Retinal pigment epithelial cell (primary cell): ENCODE measurements around the gene BCL2.
A peak's percentile ranks its signal among the peaks of the same experiment; 100 is the strongest.
"Not testable (repeated sequence)": the region's sequence is repeated elsewhere in the genome, so short reads cannot be mapped to it uniquely, and the experiment has no call there.

Source experiments
- DNase-seq: peaks from one replicate; pipeline ENCODE4 v3.0.0-alpha.2; 2010; ENCODE audit warnings: low read depth
- H3K4me3 ChIP-seq: 2 replicates; pipeline ENCODE4 v1.5.1; 2011; ENCODE audit warnings: mild to moderate bottlenecking, low read length, control low read depth, moderate library complexity
- CTCF ChIP-seq: conservative IDR thresholded peaks from 2 replicates; pipeline ENCODE4 v1.5.1; 2011; ENCODE audit warnings: low read depth, low read length, control low read depth, inconsistent platforms

Gene BCL2

DNA sequence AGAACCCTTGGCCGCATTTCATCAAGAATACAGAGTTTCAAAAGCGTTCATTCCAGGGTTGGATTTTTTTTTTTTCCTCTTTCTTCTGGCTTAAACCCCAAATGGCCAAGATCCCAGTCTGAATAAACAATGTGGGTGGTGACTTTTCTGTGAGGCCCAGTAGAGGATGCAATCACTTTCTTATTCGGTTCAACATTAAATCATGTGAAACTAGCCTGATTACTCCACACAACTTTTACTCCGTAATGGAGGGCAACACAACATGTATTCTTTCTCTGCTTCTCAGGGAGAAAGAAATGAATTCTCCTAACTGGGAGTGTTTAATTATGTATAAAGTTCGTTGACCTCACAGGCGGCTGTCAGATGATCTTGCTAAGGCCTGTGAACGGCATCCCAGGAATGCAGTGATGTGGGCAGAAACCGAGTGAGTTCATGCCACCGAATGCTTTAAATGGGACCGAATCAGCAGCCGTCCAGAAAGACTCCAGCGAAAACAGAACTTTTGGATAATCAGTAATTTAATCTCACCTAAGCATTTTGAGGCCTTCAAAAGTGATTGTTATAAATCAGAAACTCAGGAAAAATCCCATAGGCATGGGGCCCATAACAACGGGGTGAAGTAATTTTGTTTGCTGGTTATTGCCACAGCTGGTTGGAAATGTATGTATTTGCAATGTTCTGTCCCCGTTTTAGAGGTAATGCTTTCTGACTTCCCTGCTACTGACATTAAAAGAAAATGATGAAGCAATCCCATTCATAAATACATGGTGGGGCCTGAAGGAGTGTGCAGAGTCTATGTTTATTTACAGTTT is 81.5 kb downstream of the BCL2 start:
- H3K4me3 ChIP-seq: peak overlapping the region; percentile 13
- DNase-seq: peak; percentile 98
- no peak for TF ChIP-seq CTCF

DNA sequence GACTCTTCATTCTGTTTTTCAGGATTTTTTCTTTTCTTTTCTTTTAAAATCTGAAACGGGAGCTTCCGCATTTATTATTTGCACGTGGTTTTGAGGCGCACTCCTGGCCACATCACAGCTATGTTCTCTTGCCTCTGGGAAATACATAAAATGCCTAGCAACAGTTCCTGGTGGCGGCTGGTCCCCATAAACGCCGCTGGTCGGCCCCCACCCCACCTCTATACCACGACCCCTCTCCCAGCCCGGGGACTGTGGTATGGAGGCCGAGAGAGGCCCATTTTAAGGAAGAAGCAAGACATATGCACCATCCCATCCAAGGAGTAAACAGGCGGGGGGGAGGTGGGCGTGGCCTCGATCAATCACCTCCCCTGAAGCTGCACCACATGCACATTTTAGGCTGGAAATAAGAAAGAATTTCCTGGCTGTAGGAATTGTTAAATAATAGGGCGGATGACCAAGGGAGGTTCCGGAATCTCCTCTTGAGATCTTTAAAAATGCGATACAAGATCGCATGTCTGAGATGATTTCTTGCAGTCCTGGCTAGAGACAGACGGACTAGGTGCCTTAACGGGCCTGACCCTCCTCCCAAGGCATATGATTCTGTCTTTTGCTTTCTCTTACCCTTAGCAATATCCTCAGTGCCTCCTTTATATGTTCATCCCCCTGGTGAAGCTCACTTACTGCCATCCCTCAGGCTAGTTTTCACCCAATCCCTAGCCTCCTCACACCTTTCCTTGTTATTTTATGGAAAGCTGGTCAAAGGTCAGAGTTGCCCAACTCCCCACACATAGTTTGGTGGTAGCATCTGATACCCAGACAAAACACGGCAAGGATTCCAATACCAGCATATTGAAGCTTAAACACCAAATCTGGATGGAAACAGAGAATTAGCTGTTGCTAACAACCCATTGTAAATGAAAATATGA is 82.4 kb downstream of the BCL2 start:
- H3K4me3 ChIP-seq: peak overlapping the region; percentile 14
- DNase-seq: peak; percentile 48
- TF ChIP-seq CTCF: no peak

- no peak for TF ChIP-seq CTCF
- DNase-seq: no peak
- H3K4me3 ChIP-seq: no peak overlapping the region
These were observed 83.2 kb downstream of the BCL2 start for GRCh38 chr18:63236406-63236805.

GRCh38 chr18:63235920-63236319 is 83.6 kb downstream of the BCL2 start:
- DNase-seq, H3K4me3 ChIP-seq: not testable (repeated sequence)

- TF ChIP-seq CTCF: no peak
- no peak overlapping the region for H3K4me3 ChIP-seq
- DNase-seq: no peak
These were observed 84.7 kb downstream of the BCL2 start for GRCh38 chr18:63234841-63235240.

DNA sequence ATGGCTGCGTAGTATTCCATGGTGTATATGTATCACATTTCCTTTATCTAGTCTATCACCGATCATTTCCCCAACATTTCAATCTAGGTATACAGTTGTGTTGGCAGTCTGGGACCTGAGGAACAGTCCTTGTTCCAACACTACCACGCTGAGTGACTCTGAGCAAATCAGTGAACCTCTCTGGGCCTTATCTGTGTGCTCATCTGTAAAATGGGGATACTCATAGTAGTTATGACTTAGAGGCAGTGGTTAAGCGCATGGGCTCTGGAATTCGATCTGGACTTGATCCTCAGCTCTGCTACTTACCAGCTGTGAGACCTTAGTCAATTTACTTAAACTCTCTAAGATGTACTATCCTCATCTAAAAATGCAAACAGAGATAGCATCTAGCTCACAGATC is 85.1 kb downstream of the BCL2 start:
- no peak for TF ChIP-seq CTCF
- DNase-seq: no peak
- no peak overlapping the region for H3K4me3 ChIP-seq

DNA sequence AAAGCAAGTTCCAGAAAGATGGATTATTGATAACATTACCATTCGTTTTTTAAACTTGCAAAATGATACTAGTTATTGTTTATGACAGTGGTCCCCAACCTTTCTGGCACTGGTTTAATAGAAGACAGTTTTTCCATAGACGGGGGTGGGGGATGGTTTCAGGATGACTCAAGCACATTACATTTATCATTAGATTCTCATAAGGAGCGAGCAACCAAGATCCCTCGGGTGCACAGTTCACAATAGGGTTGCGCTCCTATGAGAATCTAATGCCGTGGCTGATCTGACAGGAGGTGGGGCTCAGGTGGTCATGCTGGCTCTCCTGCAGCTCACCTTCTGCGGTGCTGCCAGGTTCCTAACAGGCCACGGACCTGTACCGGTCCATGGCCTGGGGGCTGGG is 86.2 kb downstream of the BCL2 start:
- no peak for DNase-seq
- H3K4me3 ChIP-seq: no peak overlapping the region
- no peak for TF ChIP-seq CTCF
